Breast epithelium (tissue), 4 donors: ENCODE results near the gene DMBT1. TPM values are rescaled to one million over a fixed set of nuclear protein-coding genes. Genes with fewer than 3 reads are reported as not detected.

Source experiments
- DNase-seq, 2 donors: peaks; one replicate each; pipeline ENCODE4 v3.0.0-alpha.2; 2019; ENCODE audit warnings: low spot score in 2 of 2
- H3K27ac ChIP-seq, 2 donors: fragments of 200-600 bp; sonication (generic) in 1 of 2; one replicate each; pipeline ENCODE4 v1.5.1; 2016 to 2019; ENCODE audit warnings: mild to moderate bottlenecking in 1 of 2
- H3K27me3 ChIP-seq, 2 donors: fragments of 200-600 bp; sonication (generic) in 1 of 2; one replicate each; pipeline versions ENCODE4 v1.5.1 to v1.6.0; 2017 to 2019; ENCODE audit warnings: control low read depth in 1 of 2, mild to moderate bottlenecking in 1 of 2
- H3K36me3 ChIP-seq: fragments of 200-600 bp; one replicate; pipeline ENCODE4 v1.5.1; 2019
- H3K4me1 ChIP-seq, 2 donors: fragments of 200-600 bp; sonication (generic); one replicate each; pipeline ENCODE4 v1.5.1; 2016 to 2019; ENCODE audit warnings: control low read depth in 1 of 2
- H3K4me3 ChIP-seq, 3 donors: fragments of 200-600 bp; sonication (generic); 1 replicate in 2 of 3; 2 replicates in 1 of 3; pipeline ENCODE4 v1.5.1; 2016 to 2019; ENCODE audit warnings: mild to moderate bottlenecking in 3 of 3, moderate library complexity in 2 of 3
- H3K9me3 ChIP-seq, 2 donors: fragments of 200-600 bp; sonication (generic) in 1 of 2; one replicate each; pipeline ENCODE4 v1.5.1; 2016 to 2019; ENCODE audit warnings: control low read depth in 1 of 2
- CTCF ChIP-seq, 3 donors: fragments of 450-650 bp; IDR thresholded peaks; one replicate each; pipeline ENCODE4 v1.5.1; 2016 to 2017; ENCODE audit warnings: antibody characterized with exemption in 3 of 3, mild to moderate bottlenecking in 3 of 3, moderate library complexity in 3 of 3
- POLR2A ChIP-seq: fragments of 450-650 bp; IDR thresholded peaks from one replicate; pipeline ENCODE4 v1.6.1; 2016; ENCODE audit warnings: antibody characterized with exemption, mild to moderate bottlenecking, moderate library complexity
- POLR2AphosphoS5 ChIP-seq, 3 donors: sonication (generic); formaldehyde crosslinking; IDR thresholded peaks; one replicate each; pipeline ENCODE4 v1.6.1; 2017; ENCODE audit warnings: antibody characterized with exemption in 3 of 3
- intact Hi-C: fragments of 100-400 bp; cut with DNase I; formaldehyde crosslinking; loops from one replicate; pipeline ENCODE4 v1.15.1; 2023; ENCODE audit warnings: low total_unique reads
- total RNA-seq, 3 donors: library from RNA; depleted of rRNA; stranded (reverse); fragments of >200 nt; gene quantifications; one replicate each; pipeline ENCODE4 v1.1.0, GENCODE V29; 2016

The DMBT1 gene
- total RNA-seq, 3 donors from 2014 or later, result 0.15 to 2.3 TPM; not detected in 1

GRCh38 chr10:122656741-122657140 is 96.2 kb downstream of the DMBT1 start:
- TF ChIP-seq CTCF (IDR thresholded peaks at IDR 0.05), result no peak
- TF ChIP-seq POLR2AphosphoS5 (IDR thresholded peaks at IDR 0.05), result no peak
- Histone ChIP-seq H3K27ac (peak overlapping the region in 1 of 2 donors; percentile 27), H3K4me3 (no peak overlapping the region), H3K36me3 (no peaks in the 10 kb centered on the region), H3K9me3 (no peaks in the 10 kb centered on the region), H3K4me1 (no peaks in the 10 kb centered on the region), H3K27me3 (no peaks in the 10 kb centered on the region)
- intact Hi-C loops, result no loop called here
- DNase-seq, result no peak

GRCh38 chr10:122657255-122657654 is 96.7 kb downstream of the DMBT1 start:
- H3K27ac ChIP-seq, result no peak overlapping the region

DNA sequence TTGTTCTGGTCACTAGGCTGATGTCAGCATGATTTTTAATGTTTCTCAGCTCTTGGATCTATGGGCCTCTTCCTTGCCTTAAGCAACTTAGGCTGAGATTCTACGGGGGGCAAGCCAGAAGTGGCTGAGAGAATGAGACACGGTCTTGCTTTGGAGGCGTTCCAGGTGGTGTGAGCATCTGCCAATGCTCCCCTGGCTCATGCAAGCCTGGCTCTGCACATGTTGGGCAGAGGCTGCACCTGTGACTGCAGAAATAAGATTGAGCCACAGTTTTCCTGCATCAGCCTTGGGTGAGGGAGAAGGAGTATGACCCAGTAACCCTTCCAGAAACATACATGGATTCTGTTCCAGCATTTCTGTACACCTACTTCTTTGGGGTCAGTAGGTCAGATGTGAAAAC is 97.2 kb downstream of the DMBT1 start:
- intact Hi-C loops, result no loop called here
- H3K27ac ChIP-seq, result no peak overlapping the region
- H3K9me3 ChIP-seq, result no peaks in the 10 kb centered on the region
- no peaks in the 10 kb centered on the region for H3K36me3 ChIP-seq
- no peaks in the 10 kb centered on the region for H3K4me1 ChIP-seq
- no peaks in the 10 kb centered on the region for H3K27me3 ChIP-seq
- TF ChIP-seq CTCF (IDR thresholded peaks at IDR 0.05), result no peak
- TF ChIP-seq POLR2AphosphoS5 (IDR thresholded peaks at IDR 0.05), result no peak
- no peak for TF ChIP-seq POLR2A
- DNase-seq, result no peak
- H3K4me3 ChIP-seq, result no peak overlapping the region

More at GRCh38 chr10:122657255-122657654, 96.7 kb downstream of the DMBT1 start:
- Histone ChIP-seq H3K9me3 (no peaks in the 10 kb centered on the region), H3K4me1 (no peaks in the 10 kb centered on the region), H3K36me3 (no peaks in the 10 kb centered on the region), H3K4me3 (no peak overlapping the region), H3K27me3 (no peaks in the 10 kb centered on the region)
- DNase-seq, result no peak
- intact Hi-C loops, result no loop called here
- TF ChIP-seq CTCF (IDR thresholded peaks at IDR 0.05) (no peak), POLR2A (no peak), POLR2AphosphoS5 (IDR thresholded peaks at IDR 0.05) (no peak)

GRCh38 chr10:122658356-122659049 is 97.9 kb downstream of the DMBT1 start:
- H3K27me3 ChIP-seq, result no peaks in the 10 kb centered on the region
- H3K36me3 ChIP-seq, result no peaks in the 10 kb centered on the region
- H3K9me3 ChIP-seq, result no peaks in the 10 kb centered on the region
- intact Hi-C loops, result no loop called here
- TF ChIP-seq POLR2A (no peak), POLR2AphosphoS5 (IDR thresholded peaks at IDR 0.05) (no peak)
- no peak for DNase-seq
- no peaks in the 10 kb centered on the region for H3K4me1 ChIP-seq
- H3K27ac ChIP-seq, result no peak overlapping the region
- H3K4me3 ChIP-seq, result no peak overlapping the region

- Histone ChIP-seq H3K27me3 (no peaks in the 10 kb centered on the region), H3K9me3 (no peaks in the 10 kb centered on the region), H3K36me3 (no peaks in the 10 kb centered on the region), H3K4me1 (no peaks in the 10 kb centered on the region), H3K4me3 (no peak overlapping the region), H3K27ac (no peak overlapping the region)
- no peak for DNase-seq
- intact Hi-C loops, result no loop called here
- TF ChIP-seq POLR2AphosphoS5 (IDR thresholded peaks at IDR 0.05), result no peak
- no peak for TF ChIP-seq POLR2A
- TF ChIP-seq CTCF (IDR thresholded peaks at IDR 0.05), result no peak
These were observed 98.6 kb downstream of the DMBT1 start for GRCh38 chr10:122659126-122659525.
